GM18868 (cell line): ENCODE measurements around the gene CAT.

ENCODE experiments used
- ATAC-seq: cut with Tn5 transposase; IDR thresholded peaks from one replicate; pipeline ENCODE4 v1.9.1; 2021; ENCODE audit warnings: mild to moderate bottlenecking, moderate library complexity; ENCODE audit not compliant: unreplicated experiment

The CAT gene

GRCh38 chr11:34458525-34458924, 19.8 kb downstream of the CAT start:
- ATAC-seq = no peak

- no peak for ATAC-seq
Measured at GRCh38 chr11:34459507-34460162, 20.9 kb downstream of the CAT start.

- ATAC-seq = no peak
Measured at GRCh38 chr11:34460278-34460677, 21.5 kb downstream of the CAT start.

- ATAC-seq = no peak
Measured at GRCh38 chr11:34461215-34461614, 22.5 kb downstream of the CAT start.

- no peak for ATAC-seq
Measured at GRCh38 chr11:34464591-34465051, 25.9 kb downstream of the CAT start.

- ATAC-seq = no peak
Measured at GRCh38 chr11:34466802-34467488, 28.2 kb downstream of the CAT start.

GRCh38 chr11:34468209-34468841, 29.6 kb downstream of the CAT start:
- ATAC-seq = no peak

- no peak for ATAC-seq
Measured at GRCh38 chr11:34473603-34474169, 35.0 kb downstream of the CAT start.

GRCh38 chr11:34475656-34476055, 36.9 kb downstream of the CAT start:
- ATAC-seq = no peak

- no peak for ATAC-seq
Measured at GRCh38 chr11:34476849-34477248, 38.1 kb downstream of the CAT start.

- no peak for ATAC-seq
Measured at GRCh38 chr11:34478845-34479663, 40.3 kb downstream of the CAT start.

GRCh38 chr11:34480314-34480713, 41.6 kb downstream of the CAT start:
- no peak for ATAC-seq

GRCh38 chr11:34481307-34481706, 42.6 kb downstream of the CAT start:
- no peak for ATAC-seq

- ATAC-seq = no peak
Measured at GRCh38 chr11:34483106-34483874, 44.6 kb downstream of the CAT start.

- ATAC-seq = no peak
Measured at GRCh38 chr11:34487430-34487829, 48.7 kb downstream of the CAT start.

- peak; percentile 78 for ATAC-seq
Measured at GRCh38 chr11:34488855-34489557, 50.3 kb downstream of the CAT start.

GRCh38 chr11:34490304-34490703, 51.6 kb downstream of the CAT start:
- ATAC-seq = no peak

- ATAC-seq = no peak
Measured at GRCh38 chr11:34492806-34493414, 54.2 kb downstream of the CAT start.

- ATAC-seq = no peak
Measured at GRCh38 chr11:34493468-34493867, 54.7 kb downstream of the CAT start.
